Endodermal cell (in vitro differentiated cells): Measurements from ENCODE around the gene GOLPH3. TPM values are rescaled to one million over a fixed set of nuclear protein-coding genes. Genes with fewer than 3 reads are reported as not detected.

Experiments
- DNase-seq: peaks from one replicate; pipeline ENCODE4 v3.0.0-alpha.2; 2017
- H3K27ac ChIP-seq: 2 replicates; pipeline ENCODE4 v1.5.1; 2013; ENCODE audit warnings: mild to moderate bottlenecking, low read depth, low read length, moderate library complexity
- H3K27me3 ChIP-seq: 2 replicates; pipeline ENCODE4 v1.6.1; 2013; ENCODE audit warnings: mild to moderate bottlenecking, low read length, moderate library complexity; ENCODE audit not compliant: insufficient read depth, control insufficient read depth, poor library complexity, severe bottlenecking
- H3K36me3 ChIP-seq: 2 replicates; pipeline ENCODE4 v1.7.0; 2013; ENCODE audit warnings: mild to moderate bottlenecking, low read length, moderate library complexity; ENCODE audit not compliant: control insufficient read depth, insufficient read depth
- H3K4me1 ChIP-seq: one replicate; pipeline ENCODE4 v1.7.0; 2013; ENCODE audit warnings: low read length; ENCODE audit not compliant: control insufficient read depth, insufficient read depth
- H3K4me3 ChIP-seq: 2 replicates; pipeline ENCODE4 v1.5.1; 2013; ENCODE audit warnings: mild to moderate bottlenecking, low read length, moderate library complexity
- H3K9ac ChIP-seq: 2 replicates; pipeline ENCODE4 v1.6.1; 2013; ENCODE audit warnings: mild to moderate bottlenecking, low read length, moderate library complexity; ENCODE audit not compliant: poor library complexity, severe bottlenecking; ENCODE audit errors: extremely low read depth
- H3K9me3 ChIP-seq: 2 replicates; pipeline ENCODE4 v1.6.1; 2013; ENCODE audit warnings: mild to moderate bottlenecking, low read length, moderate library complexity; ENCODE audit not compliant: control insufficient read depth
- H3K27ac Mint-ChIP-seq: 2 replicates; pipeline ENCODE4 v1.8.0; 2020; ENCODE audit warnings: mixed read lengths
- H3K27me3 Mint-ChIP-seq: 2 replicates; pipeline ENCODE4 v1.8.0; 2021; ENCODE audit warnings: mild to moderate bottlenecking, mixed read lengths; ENCODE audit not compliant: insufficient read depth
- H3K36me3 Mint-ChIP-seq: 2 replicates; pipeline ENCODE4 v1.8.0; 2020; ENCODE audit warnings: low read depth, mixed read lengths
- H3K4me1 Mint-ChIP-seq: 2 replicates; pipeline ENCODE4 v1.8.0; 2020; ENCODE audit warnings: mixed read lengths
- H3K4me3 Mint-ChIP-seq: 2 replicates; pipeline ENCODE4 v1.8.0; 2020; ENCODE audit warnings: mild to moderate bottlenecking, moderate library complexity, mixed read lengths
- H3K9me3 Mint-ChIP-seq: 2 replicates; pipeline ENCODE4 v1.8.0; 2020; ENCODE audit warnings: mild to moderate bottlenecking, mixed read lengths
- WGBS, 2 experiments: methylation state at CpG; one replicate each; pipeline versions ENCODE4 v1.1.5 to v1.1.7; 2013; ENCODE audit warnings: missing lambda C conversion rate in 2 of 2, mixed read lengths in 1 of 2; ENCODE audit not compliant: insufficient coverage in 1 of 2, insufficient read length in 1 of 2; 5-methylcytosine and 5-hydroxymethylcytosine counted together
- total RNA-seq, 2 donors: library from RNA; stranded (reverse); fragmentation: NEBNext Ultra II Directional in 1 of 2; extraction: Animal tissue kit (Norgen Biotek cat#: 25700) in 1 of 2; gene quantifications; 2 replicates in 1 of 2; 3 replicates in 1 of 2; pipeline ENCODE4 v1.2.1, GENCODE V29; 2021
- TF ChIP-seq, protein P1 (sequence below): fragments of 200-600 bp; sonication (generic); conservative IDR thresholded peaks from 2 replicates; pipeline ENCODE4 v1.5.0; 2021; ENCODE audit warnings: antibody characterized with exemption, mild to moderate bottlenecking

The GOLPH3 gene
- total RNA-seq, 2 donors from 2014 or later: 89.4 to 90.7 TPM

DNA sequence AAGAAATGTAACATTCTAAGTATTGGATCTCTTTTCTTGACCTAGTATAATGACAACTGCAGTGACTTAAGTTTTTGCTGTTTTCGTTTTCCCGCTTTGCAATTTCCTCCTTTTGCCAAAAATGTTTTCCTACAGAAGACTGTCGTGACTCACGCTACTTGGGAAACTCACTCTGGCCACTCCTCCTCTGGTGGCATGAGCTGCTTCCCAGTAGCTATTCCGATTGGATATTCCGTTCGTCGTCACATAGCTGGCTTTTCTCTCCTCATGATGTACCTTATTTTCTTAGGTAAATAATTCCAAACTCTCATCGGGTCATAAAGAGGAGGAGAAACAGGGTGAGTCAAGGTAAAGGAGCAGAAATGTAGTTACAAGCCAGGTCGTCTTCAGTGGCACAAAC is 64.9 kb downstream of the GOLPH3 start:
- no peaks in the 10 kb centered on the region for H3K4me1 Mint-ChIP-seq
- H3K9me3 ChIP-seq: peaks cover 16% of the 10 kb centered on the region

DNA sequence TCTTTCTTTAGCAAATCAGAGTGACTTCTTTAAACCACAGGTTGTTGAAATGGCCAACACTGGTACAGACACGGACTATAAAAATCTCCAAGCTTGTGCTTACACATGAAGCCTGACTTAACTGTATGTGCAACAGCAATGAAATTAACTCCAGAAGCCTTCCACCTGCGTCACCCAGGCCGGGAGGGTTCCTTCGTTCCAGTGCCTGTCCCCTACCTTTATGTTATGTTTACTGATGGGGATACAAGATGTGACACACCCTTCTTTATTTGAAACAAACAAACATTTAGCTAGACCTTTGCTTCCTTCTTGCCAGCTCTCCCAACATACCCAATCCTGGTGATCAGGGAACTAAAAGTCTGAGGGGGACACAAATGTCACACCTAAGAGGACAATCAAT is 66.0 kb downstream of the GOLPH3 start:
- no peaks in the 10 kb centered on the region for H3K4me1 ChIP-seq
- DNase-seq: no peak
- H3K9ac ChIP-seq: no peak overlapping the region
- peaks cover 73% of the 10 kb centered on the region for H3K36me3 Mint-ChIP-seq
- H3K27ac Mint-ChIP-seq: no peak overlapping the region
- 92% methylated on average over 4 of the region's 4 CpGs; no CpG with 5 or more reads in 1 of the 2 experiments for WGBS, 2 experiments
- no peaks in the 10 kb centered on the region for H3K27me3 Mint-ChIP-seq
- H3K4me3 ChIP-seq: no peak overlapping the region
- no peak overlapping the region for H3K27ac ChIP-seq
- TF ChIP-seq, protein P1, sequence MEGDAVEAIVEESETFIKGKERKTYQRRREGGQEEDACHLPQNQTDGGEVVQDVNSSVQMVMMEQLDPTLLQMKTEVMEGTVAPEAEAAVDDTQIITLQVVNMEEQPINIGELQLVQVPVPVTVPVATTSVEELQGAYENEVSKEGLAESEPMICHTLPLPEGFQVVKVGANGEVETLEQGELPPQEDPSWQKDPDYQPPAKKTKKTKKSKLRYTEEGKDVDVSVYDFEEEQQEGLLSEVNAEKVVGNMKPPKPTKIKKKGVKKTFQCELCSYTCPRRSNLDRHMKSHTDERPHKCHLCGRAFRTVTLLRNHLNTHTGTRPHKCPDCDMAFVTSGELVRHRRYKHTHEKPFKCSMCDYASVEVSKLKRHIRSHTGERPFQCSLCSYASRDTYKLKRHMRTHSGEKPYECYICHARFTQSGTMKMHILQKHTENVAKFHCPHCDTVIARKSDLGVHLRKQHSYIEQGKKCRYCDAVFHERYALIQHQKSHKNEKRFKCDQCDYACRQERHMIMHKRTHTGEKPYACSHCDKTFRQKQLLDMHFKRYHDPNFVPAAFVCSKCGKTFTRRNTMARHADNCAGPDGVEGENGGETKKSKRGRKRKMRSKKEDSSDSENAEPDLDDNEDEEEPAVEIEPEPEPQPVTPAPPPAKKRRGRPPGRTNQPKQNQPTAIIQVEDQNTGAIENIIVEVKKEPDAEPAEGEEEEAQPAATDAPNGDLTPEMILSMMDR: no peak
- H3K4me1 Mint-ChIP-seq: no peaks in the 10 kb centered on the region
- H3K4me3 Mint-ChIP-seq: no peak overlapping the region
- H3K36me3 ChIP-seq: peaks cover 91% of the 10 kb centered on the region
- peaks cover 11% of the 10 kb centered on the region for H3K9me3 Mint-ChIP-seq
- peaks cover 16% of the 10 kb centered on the region for H3K9me3 ChIP-seq
- H3K27me3 ChIP-seq: no peaks in the 10 kb centered on the region

More for the DNA sequence above, 64.9 kb downstream of the GOLPH3 start:
- H3K9ac ChIP-seq: no peak overlapping the region
- DNase-seq: no peak
- H3K27ac ChIP-seq: no peak overlapping the region
- Mint-ChIP-seq H3K9me3 (peaks cover 11% of the 10 kb centered on the region), H3K27ac (no peak overlapping the region), H3K27me3 (no peaks in the 10 kb centered on the region), H3K4me3 (no peak overlapping the region), H3K36me3 (peaks cover 67% of the 10 kb centered on the region)
- peaks cover 90% of the 10 kb centered on the region for H3K36me3 ChIP-seq
- H3K27me3 ChIP-seq: no peaks in the 10 kb centered on the region
- no peak overlapping the region for H3K4me3 ChIP-seq
- WGBS, 2 experiments: 97 to 99% methylated on average over 6 to 10 of the region's 10 CpGs
- no peaks in the 10 kb centered on the region for H3K4me1 ChIP-seq
- TF ChIP-seq, protein P1: no peak

DNA sequence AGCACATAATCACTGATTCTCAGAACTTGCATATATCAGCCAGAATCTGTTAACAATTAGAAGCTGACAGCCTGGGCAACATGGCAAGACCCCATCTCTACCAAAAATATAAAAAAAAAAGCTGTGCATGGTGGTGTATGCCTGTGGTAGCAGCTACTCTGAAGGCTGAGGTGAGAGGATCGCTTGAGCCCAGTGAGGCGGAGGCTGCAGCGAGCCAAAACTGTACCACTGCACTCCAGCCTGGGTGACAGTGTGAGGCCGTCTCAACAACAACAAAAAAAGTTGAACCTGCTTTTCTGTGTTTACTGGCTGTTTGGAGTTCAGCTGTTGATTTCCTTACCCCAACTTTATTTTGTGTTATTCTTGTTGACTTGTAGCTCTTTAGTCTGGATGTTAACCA is 66.8 kb downstream of the GOLPH3 start:
- no peak for DNase-seq
- TF ChIP-seq, protein P1: no peak
- Histone ChIP-seq H3K27ac (no peak overlapping the region), H3K4me1 (no peaks in the 10 kb centered on the region), H3K36me3 (peaks cover 94% of the 10 kb centered on the region), H3K4me3 (no peak overlapping the region), H3K9me3 (peaks cover 16% of the 10 kb centered on the region), H3K9ac (no peak overlapping the region), H3K27me3 (no peaks in the 10 kb centered on the region)
- Mint-ChIP-seq H3K4me3 (no peak overlapping the region), H3K36me3 (peaks cover 74% of the 10 kb centered on the region), H3K9me3 (peaks cover 11% of the 10 kb centered on the region), H3K27me3 (no peaks in the 10 kb centered on the region), H3K27ac (no peak overlapping the region), H3K4me1 (no peaks in the 10 kb centered on the region)
- WGBS, 2 experiments: 96 to 98% methylated on average over 4 of the region's 4 CpGs
